Left lung (tissue), 10 donors: ENCODE measurements around the gene COMTD1. TPM values are rescaled to one million over a fixed set of nuclear protein-coding genes. Genes with fewer than 3 reads are reported as not detected.

Experiments
- ATAC-seq: fragments of 200-7000 bp; cut with Tn5 transposase; one replicate; pipeline ENCODE4 v1.9.1; 2020; ENCODE audit warnings: moderate library complexity
- DNase-seq, 4 donors: peaks; one replicate each; pipeline ENCODE4 v3.0.0-alpha.2; 2013 to 2020
- H3K27ac ChIP-seq, 2 donors: fragments of 200-600 bp; sonication (generic) in 1 of 2; one replicate each; pipeline versions ENCODE4 v1.5.0 to v1.8.0; 2020 to 2021
- H3K27me3 ChIP-seq, 2 donors: fragments of 200-600 bp; sonication (generic) in 1 of 2; one replicate each; pipeline versions ENCODE4 v1.5.0 to v1.8.0; 2020 to 2021
- H3K36me3 ChIP-seq, 2 donors: fragments of 200-600 bp; sonication (generic) in 1 of 2; one replicate each; pipeline versions ENCODE4 v1.5.0 to v1.8.0; 2020 to 2021
- H3K4me1 ChIP-seq, 2 donors: fragments of 200-600 bp; one replicate each; pipeline ENCODE4 v1.8.0; 2021
- H3K4me3 ChIP-seq, 2 donors: fragments of 200-600 bp; sonication (generic) in 1 of 2; one replicate each; pipeline versions ENCODE4 v1.5.0 to v1.8.0; 2020 to 2021; ENCODE audit warnings: mild to moderate bottlenecking in 1 of 2
- H3K9me3 ChIP-seq, 2 donors: fragments of 200-600 bp; sonication (generic) in 1 of 2; one replicate each; pipeline versions ENCODE4 v1.5.0 to v1.8.0; 2020 to 2021
- intact Hi-C, 2 donors: fragments of 100-400 bp; cut with DNase I; formaldehyde crosslinking; loops; one replicate each; pipeline versions ENCODE4 v1.11.2 to v1.14.2; 2022
- polyA plus RNA-seq, 6 donors: library from polyadenylated mRNA; unstranded; fragments of 120-200 nt; gene quantifications; one replicate each; pipeline ENCODE4 v1.2.1, GENCODE V29; 2013; ENCODE audit not compliant: insufficient read length in 6 of 6
- total RNA-seq, 2 donors: library from RNA; stranded (reverse); fragmentation: NEBNext Ultra II Directional; extraction: Animal tissue kit (Norgen Biotek cat#: 25700); gene quantifications; one replicate each; pipeline ENCODE4 v1.2.1, GENCODE V29; 2021
- TF ChIP-seq, protein P1 (sequence below), 2 donors: fragments of 200-600 bp; sonication (generic) in 1 of 2; IDR thresholded peaks; one replicate each; pipeline versions ENCODE4 v1.5.0 to v1.8.0; 2021; ENCODE audit warnings: antibody characterized with exemption in 2 of 2
- donor health status: DM: no; HTN: yes; CAD: no.
- donor health status: DM: no; HTN: no; CAD: no.

COMTD1 gene
- total and polyA plus RNA-seq, 8 donors: 3.4 to 26.5 (median 4.5) TPM

DNA sequence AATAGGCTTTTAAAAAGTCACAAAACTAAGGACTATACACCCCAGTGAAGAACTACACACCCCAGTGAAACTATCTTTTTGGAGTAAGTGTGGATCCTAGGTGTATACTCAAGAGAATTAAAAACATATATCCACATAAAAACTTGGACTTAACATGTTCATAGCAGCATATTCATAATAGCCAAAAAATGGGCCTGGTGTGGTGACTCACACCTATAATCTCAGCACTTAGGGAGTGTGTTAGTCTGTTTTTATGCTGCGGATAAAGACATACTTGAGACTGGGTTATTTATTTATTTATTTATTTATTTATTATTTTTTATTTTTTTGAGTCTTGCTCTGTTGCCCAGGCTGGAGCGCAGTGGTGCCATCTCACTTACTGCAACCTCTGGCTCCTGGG, 19.0 kb upstream of the COMTD1 start:
- DNase-seq (no peak), ATAC-seq (no peak)
- Histone ChIP-seq H3K27ac (no peak overlapping the region), H3K4me3 (no peak overlapping the region), H3K4me1 (no peaks in the 10 kb centered on the region), H3K36me3 (no peaks in the 10 kb centered on the region), H3K27me3 (no peaks in the 10 kb centered on the region), H3K9me3 (peaks cover 0 to 26% of the 10 kb centered on the region in 2 donors)
- TF ChIP-seq, protein P1, sequence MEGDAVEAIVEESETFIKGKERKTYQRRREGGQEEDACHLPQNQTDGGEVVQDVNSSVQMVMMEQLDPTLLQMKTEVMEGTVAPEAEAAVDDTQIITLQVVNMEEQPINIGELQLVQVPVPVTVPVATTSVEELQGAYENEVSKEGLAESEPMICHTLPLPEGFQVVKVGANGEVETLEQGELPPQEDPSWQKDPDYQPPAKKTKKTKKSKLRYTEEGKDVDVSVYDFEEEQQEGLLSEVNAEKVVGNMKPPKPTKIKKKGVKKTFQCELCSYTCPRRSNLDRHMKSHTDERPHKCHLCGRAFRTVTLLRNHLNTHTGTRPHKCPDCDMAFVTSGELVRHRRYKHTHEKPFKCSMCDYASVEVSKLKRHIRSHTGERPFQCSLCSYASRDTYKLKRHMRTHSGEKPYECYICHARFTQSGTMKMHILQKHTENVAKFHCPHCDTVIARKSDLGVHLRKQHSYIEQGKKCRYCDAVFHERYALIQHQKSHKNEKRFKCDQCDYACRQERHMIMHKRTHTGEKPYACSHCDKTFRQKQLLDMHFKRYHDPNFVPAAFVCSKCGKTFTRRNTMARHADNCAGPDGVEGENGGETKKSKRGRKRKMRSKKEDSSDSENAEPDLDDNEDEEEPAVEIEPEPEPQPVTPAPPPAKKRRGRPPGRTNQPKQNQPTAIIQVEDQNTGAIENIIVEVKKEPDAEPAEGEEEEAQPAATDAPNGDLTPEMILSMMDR (IDR thresholded peaks at IDR 0.05): no peak
- intact Hi-C loops: no loop called here

DNA sequence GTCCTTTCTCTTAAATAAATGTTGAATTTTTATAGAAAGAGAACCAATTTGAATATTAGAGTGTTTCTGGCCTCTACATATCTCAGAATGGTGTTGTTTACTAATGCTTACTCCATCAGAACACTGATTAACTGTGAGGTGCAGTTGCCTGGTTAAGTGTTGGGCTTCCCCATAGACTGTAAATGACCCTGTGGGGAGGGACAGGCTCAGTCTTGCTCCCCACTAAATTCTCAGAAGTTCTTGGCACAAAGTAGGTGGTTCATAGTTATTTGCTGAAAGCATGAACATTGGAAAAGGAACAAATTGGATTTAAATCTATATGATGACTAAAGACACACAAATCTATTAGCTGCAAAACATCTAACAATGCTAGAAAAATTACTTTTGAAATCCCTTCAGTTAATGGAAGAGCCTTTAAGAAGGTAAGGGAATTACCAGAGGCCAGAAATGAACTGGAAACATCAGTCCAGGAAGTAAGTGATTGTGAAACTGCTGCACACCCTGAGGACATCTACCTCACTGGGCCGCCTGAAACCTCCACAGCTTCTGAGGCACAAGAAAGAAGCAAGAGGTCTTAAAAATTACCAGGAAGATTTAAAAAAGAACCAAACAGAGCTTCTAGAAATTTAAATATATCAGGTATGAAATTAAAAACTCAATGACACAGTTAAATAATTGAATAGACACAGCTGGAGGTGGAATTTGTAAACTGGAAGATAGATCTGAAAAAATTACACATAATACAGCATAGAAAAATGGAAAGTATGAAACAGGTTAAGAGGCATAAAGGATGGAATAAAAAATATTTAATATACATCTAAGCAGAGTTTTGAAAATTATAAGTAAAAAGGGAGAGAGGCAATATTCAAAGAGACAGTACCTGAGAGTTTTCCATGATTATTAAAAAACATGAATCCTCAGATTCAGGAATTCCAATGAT, 17.8 kb upstream of the COMTD1 start:
- H3K4me3 ChIP-seq: no peak overlapping the region
- intact Hi-C loops: no loop called here
- no peaks in the 10 kb centered on the region for H3K36me3 ChIP-seq
- no peak overlapping the region for H3K27ac ChIP-seq
- ATAC-seq: no peak
- no peaks in the 10 kb centered on the region for H3K4me1 ChIP-seq
- DNase-seq: no peak
- no peaks in the 10 kb centered on the region for H3K27me3 ChIP-seq
- peaks cover 0 to 26% of the 10 kb centered on the region in 2 donors for H3K9me3 ChIP-seq
- TF ChIP-seq, protein P1 (IDR thresholded peaks at IDR 0.05): no peak

DNA sequence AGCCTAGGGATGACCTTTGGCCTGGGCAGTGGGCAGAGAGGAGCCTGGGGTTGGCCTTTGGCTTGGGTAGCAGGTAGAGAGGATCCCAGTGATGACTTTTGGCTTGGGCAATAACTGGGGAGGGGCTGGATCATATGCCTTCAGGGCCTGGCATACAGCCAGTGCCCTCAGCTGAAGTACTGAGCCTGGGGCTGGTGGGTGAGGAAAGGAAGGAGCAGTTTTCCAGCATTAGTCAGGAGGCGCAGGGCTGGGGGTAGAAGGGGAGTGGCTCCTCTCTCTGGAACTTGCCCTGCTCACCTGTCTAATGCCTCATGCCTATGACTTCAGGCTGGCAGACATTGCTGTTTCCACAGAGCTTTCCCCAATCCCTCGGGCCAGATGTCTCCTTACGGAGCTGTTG, 15.2 kb upstream of the COMTD1 start:
- DNase-seq (no peak), ATAC-seq (peak; percentile 61)
- Histone ChIP-seq H3K4me3 (no peak overlapping the region), H3K36me3 (no peaks in the 10 kb centered on the region), H3K4me1 (no peaks in the 10 kb centered on the region), H3K9me3 (peaks cover 0 to 26% of the 10 kb centered on the region in 2 donors), H3K27me3 (no peaks in the 10 kb centered on the region), H3K27ac (no peak overlapping the region)
- TF ChIP-seq, protein P1 (IDR thresholded peaks at IDR 0.05): no peak
- intact Hi-C loops: no loop called here

DNA sequence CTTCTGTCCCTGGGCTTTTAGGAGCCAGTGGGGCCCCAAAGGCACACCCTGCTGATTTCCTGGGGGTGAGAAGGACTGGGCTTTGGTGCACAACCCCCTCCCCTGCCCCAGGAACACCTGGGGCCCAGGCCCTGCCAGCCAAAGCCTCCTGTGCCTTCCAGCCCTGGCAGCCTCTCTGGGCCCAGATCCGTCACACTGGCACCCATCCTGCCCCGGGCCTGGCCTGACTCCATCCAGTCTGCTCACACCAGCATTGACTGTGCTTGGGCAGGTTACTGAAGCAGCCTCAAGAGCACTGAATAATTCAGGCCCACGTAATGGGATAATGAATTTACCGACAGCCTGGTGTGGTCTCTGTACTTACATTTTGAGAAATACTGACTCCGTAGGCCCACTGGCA, 12.0 kb upstream of the COMTD1 start:
- TF ChIP-seq, protein P1 (IDR thresholded peaks at IDR 0.05): no peak
- no peak overlapping the region for H3K4me3 ChIP-seq
- intact Hi-C loops: no loop called here
- no peaks in the 10 kb centered on the region for H3K27me3 ChIP-seq
- peaks cover 0 to 4% of the 10 kb centered on the region in 2 donors for H3K9me3 ChIP-seq
- no peaks in the 10 kb centered on the region for H3K4me1 ChIP-seq
- ATAC-seq (no peak), DNase-seq (no peak)
- no peak overlapping the region for H3K27ac ChIP-seq
- no peaks in the 10 kb centered on the region for H3K36me3 ChIP-seq

DNA sequence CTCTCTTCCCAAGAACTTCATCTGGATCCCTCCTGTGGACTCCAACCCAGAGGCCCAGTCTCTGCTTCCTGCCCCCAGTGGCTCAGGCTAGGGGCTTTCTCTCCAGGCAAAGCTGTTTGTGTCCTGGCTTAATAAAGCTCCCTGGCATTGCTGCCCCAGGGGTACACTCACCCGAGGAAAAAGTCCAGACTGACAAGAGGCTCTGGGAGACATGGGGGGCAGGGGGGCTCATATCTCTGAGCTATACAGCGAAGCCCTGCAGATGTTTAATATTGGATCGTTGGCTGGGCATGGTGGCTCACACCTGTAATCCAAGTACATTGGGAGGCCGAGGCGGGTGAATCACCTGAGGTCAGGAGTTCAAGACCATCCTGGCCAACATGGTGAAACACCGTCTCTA, 10.7 kb upstream of the COMTD1 start:
- TF ChIP-seq, protein P1 (IDR thresholded peaks at IDR 0.05): no peak
- Histone ChIP-seq H3K9me3 (no peaks in the 10 kb centered on the region), H3K27me3 (no peaks in the 10 kb centered on the region), H3K4me3 (no peak overlapping the region), H3K27ac (no peak overlapping the region), H3K36me3 (no peaks in the 10 kb centered on the region), H3K4me1 (no peaks in the 10 kb centered on the region)
- intact Hi-C loops: no loop called here
- DNase-seq: no peak
- ATAC-seq: no peak
